ENCODE results near the gene PALM. TPM values are rescaled to one million over a fixed set of nuclear protein-coding genes. Genes with fewer than 3 reads are reported as not detected.

The PALM gene
- total RNA-seq, 1 donor from 2014 or later, result 60.0 TPM

- no peak overlapping the region for H3K4me2 ChIP-seq (ENCODE audit: low read length)
- Mint-ChIP-seq H3K4me1 (ENCODE audit: low read depth, unreplicated experiment) (no peaks in the 10 kb centered on the region), H3K36me3 (ENCODE audit: low read depth, unreplicated experiment) (no peaks in the 10 kb centered on the region), H3K27me3 (ENCODE audit: low read depth, unreplicated experiment) (peaks cover 16% of the 10 kb centered on the region), H3K4me3 (ENCODE audit: unreplicated experiment) (no peak overlapping the region), H3K9me3 (ENCODE audit: unreplicated experiment) (peaks cover 7% of the 10 kb centered on the region), H3K27ac (ENCODE audit: unreplicated experiment) (no peak overlapping the region)
- no peak overlapping the region for H3K9ac ChIP-seq (ENCODE audit: low read length)
- H3K4me3 ChIP-seq (ENCODE audit: insufficient read depth, low read depth, low read length), result no peak overlapping the region
- no peaks in the 10 kb centered on the region for H3K79me2 ChIP-seq (ENCODE audit: insufficient read depth, low read length)
- no peaks in the 10 kb centered on the region for H3K27me3 ChIP-seq (ENCODE audit: insufficient read depth, low read length)
- TF ChIP-seq CTCF (IDR thresholded peaks at IDR 0.05; ENCODE audit: insufficient read depth, low read depth, low read length), result no peak
- TF ChIP-seq EZH2 (IDR thresholded peaks at IDR 0.05; ENCODE audit: insufficient read depth, low read length), result no peak
- H3K27ac ChIP-seq (ENCODE audit: low read depth, low read length), result no peak overlapping the region
- H3K36me3 ChIP-seq (ENCODE audit: insufficient read depth, low read length), result no peaks in the 10 kb centered on the region
- no peak overlapping the region for H2AFZ ChIP-seq (ENCODE audit: low read depth, low read length)
- DNase-seq (ENCODE audit: low read depth), result no peak
- FAIRE-seq, result no peak
- no peaks in the 10 kb centered on the region for H3K4me1 ChIP-seq (ENCODE audit: insufficient read depth, low read length)
- H4K20me1 ChIP-seq (ENCODE audit: insufficient read depth, low read length), result no peaks in the 10 kb centered on the region
- no peaks in the 10 kb centered on the region for H3K9me3 ChIP-seq (ENCODE audit: insufficient read depth, low read depth, low read length)
Observed at GRCh38 chr19:688214-688613, 20.5 kb upstream of the PALM start.

GRCh38 chr19:688992-689391 lies 19.7 kb upstream of the PALM start:
- Histone ChIP-seq H4K20me1 (ENCODE audit: insufficient read depth, low read length) (no peaks in the 10 kb centered on the region), H3K9ac (ENCODE audit: low read length) (no peak overlapping the region), H3K79me2 (ENCODE audit: insufficient read depth, low read length) (no peaks in the 10 kb centered on the region), H3K36me3 (ENCODE audit: insufficient read depth, low read length) (no peaks in the 10 kb centered on the region), H3K27ac (ENCODE audit: low read depth, low read length) (no peak overlapping the region), H3K27me3 (ENCODE audit: insufficient read depth, low read length) (no peaks in the 10 kb centered on the region), H3K4me2 (ENCODE audit: low read length) (no peak overlapping the region), H3K4me1 (ENCODE audit: insufficient read depth, low read length) (no peaks in the 10 kb centered on the region), H3K9me3 (ENCODE audit: insufficient read depth, low read depth, low read length) (no peaks in the 10 kb centered on the region), H2AFZ (ENCODE audit: low read depth, low read length) (no peak overlapping the region), H3K4me3 (ENCODE audit: insufficient read depth, low read depth, low read length) (no peak overlapping the region)
- no peaks in the 10 kb centered on the region for H3K36me3 Mint-ChIP-seq (ENCODE audit: low read depth, unreplicated experiment)
- no peaks in the 10 kb centered on the region for H3K4me1 Mint-ChIP-seq (ENCODE audit: low read depth, unreplicated experiment)
- H3K4me3 Mint-ChIP-seq (ENCODE audit: unreplicated experiment), result no peak overlapping the region
- H3K9me3 Mint-ChIP-seq (ENCODE audit: unreplicated experiment), result peaks cover 7% of the 10 kb centered on the region
- peaks cover 16% of the 10 kb centered on the region for H3K27me3 Mint-ChIP-seq (ENCODE audit: low read depth, unreplicated experiment)
- TF ChIP-seq EZH2 (IDR thresholded peaks at IDR 0.05; ENCODE audit: insufficient read depth, low read length) (no peak), CTCF (IDR thresholded peaks at IDR 0.05; ENCODE audit: insufficient read depth, low read depth, low read length) (no peak)
- no peak overlapping the region for H3K27ac Mint-ChIP-seq (ENCODE audit: unreplicated experiment)
- FAIRE-seq, result no peak
- DNase-seq (ENCODE audit: low read depth), result no peak

GRCh38 chr19:690203-690602 lies 18.5 kb upstream of the PALM start:
- H3K9me3 Mint-ChIP-seq (ENCODE audit: unreplicated experiment), result peaks cover 7% of the 10 kb centered on the region
- no peak overlapping the region for H3K4me3 Mint-ChIP-seq (ENCODE audit: unreplicated experiment)
- H3K27ac Mint-ChIP-seq (ENCODE audit: unreplicated experiment), result no peak overlapping the region
- no peak overlapping the region for H3K4me3 ChIP-seq (ENCODE audit: insufficient read depth, low read depth, low read length)
- H3K4me2 ChIP-seq (ENCODE audit: low read length), result no peak overlapping the region
- H4K20me1 ChIP-seq (ENCODE audit: insufficient read depth, low read length), result no peaks in the 10 kb centered on the region
- H3K9ac ChIP-seq (ENCODE audit: low read length), result no peak overlapping the region
- TF ChIP-seq CTCF (IDR thresholded peaks at IDR 0.05; ENCODE audit: insufficient read depth, low read depth, low read length) (no peak), EZH2 (IDR thresholded peaks at IDR 0.05; ENCODE audit: insufficient read depth, low read length) (no peak)
- peaks cover 16% of the 10 kb centered on the region for H3K27me3 Mint-ChIP-seq (ENCODE audit: low read depth, unreplicated experiment)
- no peaks in the 10 kb centered on the region for H3K36me3 Mint-ChIP-seq (ENCODE audit: low read depth, unreplicated experiment)
- H3K79me2 ChIP-seq (ENCODE audit: insufficient read depth, low read length), result no peaks in the 10 kb centered on the region
- no peaks in the 10 kb centered on the region for H3K27me3 ChIP-seq (ENCODE audit: insufficient read depth, low read length)
- no peaks in the 10 kb centered on the region for H3K4me1 ChIP-seq (ENCODE audit: insufficient read depth, low read length)
- DNase-seq (ENCODE audit: low read depth) (no peak), FAIRE-seq (no peak)
- H3K9me3 ChIP-seq (ENCODE audit: insufficient read depth, low read depth, low read length), result no peaks in the 10 kb centered on the region
- no peaks in the 10 kb centered on the region for H3K36me3 ChIP-seq (ENCODE audit: insufficient read depth, low read length)
- no peak overlapping the region for H2AFZ ChIP-seq (ENCODE audit: low read depth, low read length)
- H3K27ac ChIP-seq (ENCODE audit: low read depth, low read length), result no peak overlapping the region
- no peaks in the 10 kb centered on the region for H3K4me1 Mint-ChIP-seq (ENCODE audit: low read depth, unreplicated experiment)
